ENCODE results near the gene NTN3.
A peak's percentile ranks its signal among the peaks of the same experiment; 100 is the strongest.

Gene NTN3

GRCh38 chr16:2472488-2472864 lies 1.4 kb downstream of the NTN3 start:
- H3K4me3 ChIP-seq (ENCODE audit: low read length), result peak overlapping the region; percentile 97
- H3K4me2 ChIP-seq (ENCODE audit: low read length), result peak overlapping the region; percentile 92
- peaks cover 73% of the 10 kb centered on the region for H3K4me1 ChIP-seq (ENCODE audit: control insufficient read depth, low read length)

GRCh38 chr16:2472885-2473445 lies 1.9 kb downstream of the NTN3 start:
- Histone ChIP-seq H4K20me1 (ENCODE audit: control insufficient read depth, insufficient read depth, low read depth, low read length) (peaks cover 16% of the 10 kb centered on the region; the same call in 1 of the 2 replicates), H3K27me3 (ENCODE audit: control insufficient read depth, low read length) (no peaks in the 10 kb centered on the region), H3F3A (ENCODE audit: control insufficient read depth, insufficient read depth) (peaks cover 12% of the 10 kb centered on the region), H3K4me1 (ENCODE audit: control insufficient read depth, low read length) (peaks cover 70% of the 10 kb centered on the region), H3K79me2 (ENCODE audit: control insufficient read depth, low read length) (peaks cover 51% of the 10 kb centered on the region), H3K36me3 (ENCODE audit: control insufficient read depth, low read length) (peaks cover 8% of the 10 kb centered on the region), H3K4me3 (ENCODE audit: low read length) (peak overlapping the region; percentile 97), H3K9me2 (replicated peaks; ENCODE audit: control insufficient read depth, low read length) (no peaks in the 10 kb centered on the region), H3K27ac (ENCODE audit: low read depth, low read length) (peak overlapping the region; percentile 50), H3K4me2 (ENCODE audit: low read length) (peak overlapping the region; percentile 92), H3K9me3 (ENCODE audit: control insufficient read depth, insufficient read depth, low read length) (no peaks in the 10 kb centered on the region)
- TF ChIP-seq CTCF (IDR thresholded peaks at IDR 0.05; ENCODE audit: low read depth, low read length, poor library complexity, severe bottlenecking) (no peak), EZH2phosphoT487 (IDR thresholded peaks at IDR 0.05; ENCODE audit: borderline replicate concordance, low read length) (no peak)

More at GRCh38 chr16:2472488-2472864, 1.4 kb downstream of the NTN3 start:
- peaks cover 5% of the 10 kb centered on the region for H3K36me3 ChIP-seq (ENCODE audit: control insufficient read depth, low read length)
- peaks cover 46% of the 10 kb centered on the region for H3K79me2 ChIP-seq (ENCODE audit: control insufficient read depth, low read length)
- H3K9me2 ChIP-seq (replicated peaks; ENCODE audit: control insufficient read depth, low read length), result no peaks in the 10 kb centered on the region
- TF ChIP-seq CTCF (IDR thresholded peaks at IDR 0.05; ENCODE audit: low read depth, low read length, poor library complexity, severe bottlenecking) (no peak), EZH2phosphoT487 (IDR thresholded peaks at IDR 0.05; ENCODE audit: borderline replicate concordance, low read length) (no peak)
- peaks cover 12% of the 10 kb centered on the region for H3F3A ChIP-seq (ENCODE audit: control insufficient read depth, insufficient read depth)
- no peaks in the 10 kb centered on the region for H3K27me3 ChIP-seq (ENCODE audit: control insufficient read depth, low read length)
- peaks cover 14% of the 10 kb centered on the region; the same call in 1 of the 2 replicates for H4K20me1 ChIP-seq (ENCODE audit: control insufficient read depth, insufficient read depth, low read depth, low read length)
- H3K9me3 ChIP-seq (ENCODE audit: control insufficient read depth, insufficient read depth, low read length), result no peaks in the 10 kb centered on the region
- H3K27ac ChIP-seq (ENCODE audit: low read depth, low read length), result no peak overlapping the region

- H3K9me3 ChIP-seq (ENCODE audit: control insufficient read depth, insufficient read depth, low read length), result no peaks in the 10 kb centered on the region
- peaks cover 12% of the 10 kb centered on the region for H3F3A ChIP-seq (ENCODE audit: control insufficient read depth, insufficient read depth)
- TF ChIP-seq CTCF (IDR thresholded peaks at IDR 0.05; ENCODE audit: low read depth, low read length, poor library complexity, severe bottlenecking), result no peak
- H3K27me3 ChIP-seq (ENCODE audit: control insufficient read depth, low read length), result no peaks in the 10 kb centered on the region
- H3K4me1 ChIP-seq (ENCODE audit: control insufficient read depth, low read length), result peaks cover 65% of the 10 kb centered on the region
- H3K27ac ChIP-seq (ENCODE audit: low read depth, low read length), result peak overlapping the region; percentile 50
- peaks cover 8% of the 10 kb centered on the region for H3K36me3 ChIP-seq (ENCODE audit: control insufficient read depth, low read length)
- H3K4me3 ChIP-seq (ENCODE audit: low read length), result peak overlapping the region; percentile 97
- H3K9me2 ChIP-seq (replicated peaks; ENCODE audit: control insufficient read depth, low read length), result no peaks in the 10 kb centered on the region
- H3K4me2 ChIP-seq (ENCODE audit: low read length), result peak overlapping the region; percentile 92
- H4K20me1 ChIP-seq (ENCODE audit: control insufficient read depth, insufficient read depth, low read depth, low read length), result peaks cover 20% of the 10 kb centered on the region; the same call in 1 of the 2 replicates
- peaks cover 57% of the 10 kb centered on the region for H3K79me2 ChIP-seq (ENCODE audit: control insufficient read depth, low read length)
These were observed 2.4 kb downstream of the NTN3 start for GRCh38 chr16:2473446-2473926.
